ENCODE data around the gene CST7. TPM values are rescaled to one million over a fixed set of nuclear protein-coding genes. Genes with fewer than 3 reads are reported as not detected.

Gene CST7
- total RNA-seq, 2 donors from 2014 or later: not detected

GRCh38 chr20:25008388-25009217 is 59.5 kb downstream of the CST7 start:
- H3K27me3 ChIP-seq (ENCODE audit: control insufficient read depth, insufficient read depth, low read length, poor library complexity, severe bottlenecking): no peaks in the 10 kb centered on the region
- 87 to 93% methylated on average over 5 to 11 of the region's 11 CpGs for WGBS, 2 experiments (ENCODE audit: insufficient coverage in 1 of 2, insufficient read length in 1 of 2)

More at GRCh38 chr20:25008388-25009217, 59.5 kb downstream of the CST7 start:
- Histone ChIP-seq H3K9me3 (ENCODE audit: control insufficient read depth, low read length) (no peaks in the 10 kb centered on the region), H3K4me1 (ENCODE audit: control insufficient read depth, insufficient read depth, low read length) (no peaks in the 10 kb centered on the region), H3K9ac (ENCODE audit: extremely low read depth, low read length, poor library complexity, severe bottlenecking) (no peak overlapping the region), H3K27ac (ENCODE audit: low read depth, low read length) (no peak overlapping the region), H3K4me3 (ENCODE audit: low read length) (no peak overlapping the region), H3K36me3 (ENCODE audit: control insufficient read depth, insufficient read depth, low read length) (no peaks in the 10 kb centered on the region)
- H3K9me3 Mint-ChIP-seq: no peaks in the 10 kb centered on the region
- no peak overlapping the region for H3K27ac Mint-ChIP-seq
- no peaks in the 10 kb centered on the region for H3K4me1 Mint-ChIP-seq
- no peak for DNase-seq
- H3K36me3 Mint-ChIP-seq (ENCODE audit: low read depth): no peaks in the 10 kb centered on the region
- no peak for TF ChIP-seq CTCF (conservative IDR thresholded peaks at IDR 0.05)
- H3K27me3 Mint-ChIP-seq (ENCODE audit: insufficient read depth): peaks cover 7% of the 10 kb centered on the region
- no peak overlapping the region for H3K4me3 Mint-ChIP-seq

Other genes with a start within 250 kb of the CST7 start
- gene APMAP, start 43.5 kb downstream of the CST7 start, total RNA-seq: 10 to 100 TPM; 60.2 to 65.6 TPM
- gene ACSS1, start 108.9 kb downstream of the CST7 start, total RNA-seq: under 1 TPM in 1 of 2 donors, not detected in 1; 0.22 TPM
- gene VSX1, start 132.9 kb downstream of the CST7 start, total RNA-seq: not detected
- 10 to 100 TPM; 77.1 to 93.6 TPM for gene ENTPD6, start 246.4 kb downstream of the CST7 start, total RNA-seq